Adrenal gland (tissue), 12 donors: ENCODE results near the gene FHOD3. TPM values are rescaled to one million over a fixed set of nuclear protein-coding genes. Genes with fewer than 3 reads are reported as not detected.

ENCODE experiments used
- DNase-seq, 7 donors: peaks; one replicate each; pipeline ENCODE4 v3.0.0-alpha.2; 2019 to 2020
- H3K27ac ChIP-seq, 5 donors: fragments of 200-600 bp; sonication (generic) in 4 of 5; 1 replicate in 3 of 5; 2 replicates in 2 of 5; pipeline versions ENCODE4 v1.5.1 to v1.8.0; 2016 to 2020; ENCODE audit warnings: mild to moderate bottlenecking in 1 of 5
- H3K27me3 ChIP-seq: fragments of 200-600 bp; 2 replicates; pipeline ENCODE4 v1.8.0; 2021
- H3K36me3 ChIP-seq, 2 donors: fragments of 200-600 bp; replicated peaks in 1 of 2; 1 replicate in 1 of 2; 2 replicates in 1 of 2; pipeline versions ENCODE4 v1.5.1 to v1.8.0; 2018 to 2022
- H3K4me1 ChIP-seq, 2 donors: fragments of 200-600 bp; replicated peaks in 1 of 2; 1 replicate in 1 of 2; 2 replicates in 1 of 2; pipeline versions ENCODE4 v1.5.1 to v1.8.0; 2018 to 2021
- H3K4me3 ChIP-seq, 4 donors: fragments of 200-600 bp; sonication (generic) in 3 of 4; one replicate each; pipeline ENCODE4 v1.5.1; 2016 to 2018
- H3K9me3 ChIP-seq, 3 donors: fragments of 200-600 bp; sonication (generic) in 1 of 3; replicated peaks in 1 of 3; 1 replicate in 2 of 3; 2 replicates in 1 of 3; pipeline versions ENCODE4 v1.5.1 to v1.8.0; 2016 to 2021
- CTCF ChIP-seq, 6 experiments: fragments of 450-650 bp in 4 of 6; fragments of 200-600 bp in 2 of 6; sonication (generic) in 1 of 6; IDR thresholded peaks; 1 replicate in 5 of 6; 2 replicates in 1 of 6; pipeline versions ENCODE4 v1.5.1 to v1.8.0; 2016 to 2021; ENCODE audit warnings: antibody characterized with exemption in 6 of 6, mild to moderate bottlenecking in 2 of 6, moderate library complexity in 1 of 6
- POLR2A ChIP-seq, 2 donors: fragments of 450-650 bp; IDR thresholded peaks; one replicate each; pipeline ENCODE4 v1.6.1; 2017; ENCODE audit warnings: antibody characterized with exemption in 2 of 2, mild to moderate bottlenecking in 2 of 2, moderate library complexity in 1 of 2
- WGBS, 4 donors: extraction: QIAGEN DNeasy Blood & Tissue Kit in 2 of 4; methylation state at CpG; one replicate each; pipeline versions ENCODE4 v1.1.5 to v1.1.7; 2013 to 2017; 5-methylcytosine and 5-hydroxymethylcytosine counted together
- intact Hi-C, 2 donors: fragments of 100-400 bp; cut with DNase I; formaldehyde crosslinking; loops; one replicate each; pipeline versions ENCODE4 v1.14.1 to v1.15.0; 2022 to 2023
- polyA plus RNA-seq, 3 donors: library from polyadenylated mRNA; stranded (reverse); fragments of 200-250 nt in 2 of 3; fragments of 350-450 nt in 1 of 3; fragmentation: Illumina TruSeq in 1 of 3; extraction: RNeasy Lipid Tissue Mini Kit (QIAGEN cat#74804) in 1 of 3; gene quantifications; one replicate each; pipeline ENCODE4 v1.2.3, GENCODE V29; 2013 to 2014
- total RNA-seq, 9 donors: library from RNA; depleted of rRNA in 4 of 9; stranded (reverse); fragments of >200 nt in 4 of 9; fragments of 120-200 nt in 1 of 9; fragmentation: NEBNext Ultra II Directional in 1 of 9; extraction: Animal tissue kit (Norgen Biotek cat#: 25700) in 1 of 9; gene quantifications; one replicate each; pipeline versions ENCODE4 v1.1.0 to v1.2.4, GENCODE V29; 2013 to 2023
- donor health status: healthy with polysubstance abuse.
- donor health status: Bipolar disorder and iron deficiency.
- donor health status: DM: yes; HTN: yes; CAD: no.
- donor health status: DM: no; HTN: no; CAD: no.
- donor health status: DM: no; HTN: no; CAD: no.
- donor health status: DM: yes; HTN: yes; CAD: no.

FHOD3 gene
- total and polyA plus RNA-seq, 12 donors: 17.5 to 87.9 (median 48.5) TPM

GRCh38 chr18:36635414-36636096, 338.0 kb downstream of the FHOD3 start:
- no peak for DNase-seq
- Histone ChIP-seq H3K9me3 (no peaks in the 10 kb centered on the region), H3K27me3 (no peaks in the 10 kb centered on the region), H3K36me3 (no peaks in the 10 kb centered on the region), H3K4me1 (peaks cover 2 to 8% of the 10 kb centered on the region in 2 donors), H3K4me3 (no peak overlapping the region), H3K27ac (no peak overlapping the region)
- 80 to 95% (median 90%) methylated on average over 2 of the region's 2 CpGs for WGBS, 4 donors
- TF ChIP-seq CTCF (IDR thresholded peaks at IDR 0.05): no peak
- TF ChIP-seq POLR2A (IDR thresholded peaks at IDR 0.05): no peak
- intact Hi-C loops: no loop called here

- no peaks in the 10 kb centered on the region for H3K9me3 ChIP-seq
- intact Hi-C loops: no loop called here
- 88 to 97% (median 94%) methylated on average over 2 of the region's 2 CpGs for WGBS, 4 donors
- H3K27me3 ChIP-seq: no peaks in the 10 kb centered on the region
- H3K4me3 ChIP-seq: no peak overlapping the region
- H3K36me3 ChIP-seq: no peaks in the 10 kb centered on the region
- H3K27ac ChIP-seq: no peak overlapping the region
- H3K4me1 ChIP-seq: peaks cover 8 to 14% of the 10 kb centered on the region in 2 donors
- no peak for DNase-seq
- TF ChIP-seq POLR2A (IDR thresholded peaks at IDR 0.05) (no peak), CTCF (IDR thresholded peaks at IDR 0.05) (no peak)
Measured at GRCh38 chr18:36636237-36636817, 338.8 kb downstream of the FHOD3 start.

GRCh38 chr18:36638224-36638623, 340.7 kb downstream of the FHOD3 start:
- intact Hi-C loops: no loop called here
- H3K4me3 ChIP-seq: no peak overlapping the region
- no peak for DNase-seq
- H3K27me3 ChIP-seq: no peaks in the 10 kb centered on the region
- H3K27ac ChIP-seq: no peak overlapping the region
- no peaks in the 10 kb centered on the region for H3K9me3 ChIP-seq
- TF ChIP-seq CTCF (IDR thresholded peaks at IDR 0.05): no peak
- no peak for TF ChIP-seq POLR2A (IDR thresholded peaks at IDR 0.05)
- H3K36me3 ChIP-seq: no peaks in the 10 kb centered on the region
- H3K4me1 ChIP-seq: peaks cover 8 to 14% of the 10 kb centered on the region in 2 donors
- 86 to 100% (median 90%) methylated on average over 4 of the region's 4 CpGs for WGBS, 4 donors

- no peaks in the 10 kb centered on the region for H3K36me3 ChIP-seq
- DNase-seq: peak in 2 of 7 donors; percentile 13 to 18
- no peak overlapping the region for H3K4me3 ChIP-seq
- intact Hi-C loops: no loop called here
- H3K9me3 ChIP-seq: no peaks in the 10 kb centered on the region
- peak overlapping the region in 3 of 5 donors; percentile 4 to 48 (median 44) for H3K27ac ChIP-seq
- peaks cover 8 to 14% of the 10 kb centered on the region in 2 donors for H3K4me1 ChIP-seq
- TF ChIP-seq POLR2A (IDR thresholded peaks at IDR 0.05): no peak
- WGBS, 4 donors: 55 to 63% (median 62%) methylated on average over 8 of the region's 8 CpGs
- H3K27me3 ChIP-seq: no peaks in the 10 kb centered on the region
Measured at GRCh38 chr18:36640021-36640952, 342.8 kb downstream of the FHOD3 start.
